Measurements from ENCODE around the gene CCDC154.

CCDC154 gene

GRCh38 chr16:1434644-1435592, 9.4 kb downstream of the CCDC154 start:
- no peak for DNase-seq

- no peak for DNase-seq
These were observed 10.6 kb downstream of the CCDC154 start for GRCh38 chr16:1433756-1434155.

GRCh38 chr16:1433263-1433560, 11.1 kb downstream of the CCDC154 start:
- no peak for DNase-seq

- DNase-seq, result no peak
These were observed 11.7 kb downstream of the CCDC154 start for GRCh38 chr16:1432388-1433262.

- DNase-seq, result no peak
These were observed 12.7 kb downstream of the CCDC154 start for GRCh38 chr16:1431497-1432270.

- DNase-seq, result peak; percentile 65
These were observed 13.4 kb downstream of the CCDC154 start, which contains the start of gene PERCC1 for GRCh38 chr16:1430759-1431496. Gene PERCC1 (plus strand): TSS chr16:1431078. CDS start chr16:1432594, 1,516 bp downstream.

- no peak for DNase-seq
These were observed 14.1 kb downstream of the CCDC154 start for GRCh38 chr16:1430214-1430758.

GRCh38 chr16:1429631-1430030, 14.7 kb downstream of the CCDC154 start:
- DNase-seq, result no peak

- DNase-seq, result no peak
These were observed 15.3 kb downstream of the CCDC154 start for GRCh38 chr16:1429012-1429411.

- no peak for DNase-seq
These were observed 15.8 kb downstream of the CCDC154 start for GRCh38 chr16:1428511-1428910.

GRCh38 chr16:1427473-1428461, 16.6 kb downstream of the CCDC154 start:
- no peak for DNase-seq

GRCh38 chr16:1426734-1427471, 17.5 kb downstream of the CCDC154 start:
- no peak for DNase-seq

- DNase-seq, result no peak
These were observed 18.6 kb downstream of the CCDC154 start for GRCh38 chr16:1425616-1426370.

GRCh38 chr16:1424028-1424427, 20.3 kb downstream of the CCDC154 start:
- DNase-seq, result no peak

- DNase-seq, result no peak
These were observed 22.3 kb downstream of the CCDC154 start for GRCh38 chr16:1422076-1422475.

- no peak for DNase-seq
These were observed 24.2 kb downstream of the CCDC154 start for GRCh38 chr16:1420111-1420539.

GRCh38 chr16:1416521-1416941, 27.8 kb downstream of the CCDC154 start:
- no peak for DNase-seq

- DNase-seq, result no peak
These were observed 29.7 kb downstream of the CCDC154 start, which contains the start of gene UNKL for GRCh38 chr16:1414532-1415260. Gene UNKL (minus strand): TSS chr16:1414704. CDS start chr16:1414691, 13 bp downstream.
